C4-2B (cell line): Measurements from ENCODE around the gene ANKRD40CL.

Source experiments
- ZFX ChIP-seq: fragments of 450-650 bp; IDR thresholded peaks from 2 replicates; pipeline ENCODE4 v1.6.1; 2017
- TF ChIP-seq, protein P1 (sequence below): fragments of 450-650 bp; conservative IDR thresholded peaks from 2 replicates; pipeline ENCODE4 v1.5.1; 2017; ENCODE audit warnings: mild to moderate bottlenecking

GRCh38 chr17:50719144-50719923 is 48.0 kb downstream of the ANKRD40CL start, which contains the start of gene LUC7L3:
- TF ChIP-seq, protein P1, sequence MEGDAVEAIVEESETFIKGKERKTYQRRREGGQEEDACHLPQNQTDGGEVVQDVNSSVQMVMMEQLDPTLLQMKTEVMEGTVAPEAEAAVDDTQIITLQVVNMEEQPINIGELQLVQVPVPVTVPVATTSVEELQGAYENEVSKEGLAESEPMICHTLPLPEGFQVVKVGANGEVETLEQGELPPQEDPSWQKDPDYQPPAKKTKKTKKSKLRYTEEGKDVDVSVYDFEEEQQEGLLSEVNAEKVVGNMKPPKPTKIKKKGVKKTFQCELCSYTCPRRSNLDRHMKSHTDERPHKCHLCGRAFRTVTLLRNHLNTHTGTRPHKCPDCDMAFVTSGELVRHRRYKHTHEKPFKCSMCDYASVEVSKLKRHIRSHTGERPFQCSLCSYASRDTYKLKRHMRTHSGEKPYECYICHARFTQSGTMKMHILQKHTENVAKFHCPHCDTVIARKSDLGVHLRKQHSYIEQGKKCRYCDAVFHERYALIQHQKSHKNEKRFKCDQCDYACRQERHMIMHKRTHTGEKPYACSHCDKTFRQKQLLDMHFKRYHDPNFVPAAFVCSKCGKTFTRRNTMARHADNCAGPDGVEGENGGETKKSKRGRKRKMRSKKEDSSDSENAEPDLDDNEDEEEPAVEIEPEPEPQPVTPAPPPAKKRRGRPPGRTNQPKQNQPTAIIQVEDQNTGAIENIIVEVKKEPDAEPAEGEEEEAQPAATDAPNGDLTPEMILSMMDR, result no peak
- TF ChIP-seq ZFX, result peak; percentile 90
